CD4-positive, alpha-beta T cell treated with Interleukin-10 for 1 hour (primary cell): ENCODE measurements around the gene BACH2.

ENCODE experiments used
- DNase-seq: peaks from one replicate; pipeline ENCODE4 v3.0.0-alpha.2; 2020

Gene BACH2

GRCh38 chr6:90204327-90205056, 92.2 kb downstream of the BACH2 start:
- no peak for DNase-seq

GRCh38 chr6:90203672-90204071, 93.0 kb downstream of the BACH2 start:
- DNase-seq: no peak

- no peak for DNase-seq
These were observed 94.5 kb downstream of the BACH2 start for GRCh38 chr6:90202156-90202555.

- no peak for DNase-seq
These were observed 96.7 kb downstream of the BACH2 start for GRCh38 chr6:90199900-90200299.

- DNase-seq: no peak
These were observed 97.8 kb downstream of the BACH2 start for GRCh38 chr6:90198758-90199425.

GRCh38 chr6:90197854-90198496, 98.7 kb downstream of the BACH2 start:
- no peak for DNase-seq

GRCh38 chr6:90195094-90195829, 101.4 kb downstream of the BACH2 start:
- no peak for DNase-seq

GRCh38 chr6:90194371-90194841, 102.2 kb downstream of the BACH2 start:
- no peak for DNase-seq

GRCh38 chr6:90193359-90193758, 103.3 kb downstream of the BACH2 start:
- DNase-seq: no peak

- no peak for DNase-seq
These were observed 103.8 kb downstream of the BACH2 start for GRCh38 chr6:90192857-90193256.

- DNase-seq: no peak
These were observed 105.8 kb downstream of the BACH2 start for GRCh38 chr6:90190752-90191395.

- DNase-seq: no peak
These were observed 106.5 kb downstream of the BACH2 start for GRCh38 chr6:90190131-90190530.

GRCh38 chr6:90187437-90188121, 109.1 kb downstream of the BACH2 start:
- no peak for DNase-seq

GRCh38 chr6:90186637-90187371, 109.8 kb downstream of the BACH2 start:
- DNase-seq: peak; percentile 50

- DNase-seq: no peak
These were observed 110.6 kb downstream of the BACH2 start for GRCh38 chr6:90186026-90186425.

- DNase-seq: no peak
These were observed 112.0 kb downstream of the BACH2 start for GRCh38 chr6:90184334-90185298.

- no peak for DNase-seq
These were observed 112.9 kb downstream of the BACH2 start for GRCh38 chr6:90183587-90184333.

GRCh38 chr6:90180526-90180925, 116.1 kb downstream of the BACH2 start:
- no peak for DNase-seq
